OCI-LY7 (cell line): ENCODE measurements around the gene LRRC8D.

Experiments used
- CTCF ChIP-seq: fragments of 200-600 bp; sonication (generic); conservative IDR thresholded peaks from 2 replicates; pipeline ENCODE4 v1.5.1; 2014; ENCODE audit warnings: mild to moderate bottlenecking, antibody characterized with exemption, low read length, moderate library complexity, mixed read lengths
- EZH2phosphoT487 ChIP-seq: fragments of 200-600 bp; sonication (generic); IDR thresholded peaks from 2 replicates; pipeline ENCODE4 v1.6.1; 2018; ENCODE audit warnings: low read depth, borderline replicate concordance, mild to moderate bottlenecking, mixed run types, antibody characterized with exemption, low read length, moderate library complexity, mixed read lengths

- TF ChIP-seq CTCF: no peak
- no peak for TF ChIP-seq EZH2phosphoT487
These were observed 81.3 kb downstream of the LRRC8D start for GRCh38 chr1:89901957-89902669.
